ENCODE data around the gene C5orf63.

GRCh38 chr5:127019928-127020327 is 53.4 kb downstream of the C5orf63 start:
- TF ChIP-seq CTCF (IDR thresholded peaks at IDR 0.05; ENCODE audit: borderline replicate concordance, extremely low read depth, low read length, poor library complexity, severe bottlenecking) (no peak), EZH2 (IDR thresholded peaks at IDR 0.05; ENCODE audit: borderline replicate concordance, low read depth, low read length, severe bottlenecking) (no peak)
